HepG2 (cell line): Measurements from ENCODE around the gene SKIDA1. TPM values are rescaled to one million over a fixed set of nuclear protein-coding genes. Genes with fewer than 3 reads are reported as not detected.

Source experiments
- AKNA ChIP-seq: sonication (generic); formaldehyde crosslinking; IDR thresholded peaks from 2 replicates; pipeline ENCODE4 v1.4.0; 2020; ENCODE audit warnings: missing genetic modification reagents, borderline replicate concordance
- BATF2 ChIP-seq: sonication (generic); formaldehyde crosslinking; IDR thresholded peaks from 2 replicates; pipeline ENCODE4 v1.8.0; 2022; ENCODE audit warnings: mild to moderate bottlenecking, missing genetic modification reagents, moderate library complexity
- CERS6 ChIP-seq: sonication (generic); formaldehyde crosslinking; IDR thresholded peaks from 2 replicates; pipeline ENCODE4 v1.5.0; 2020; ENCODE audit warnings: missing genetic modification reagents
- CREB3 ChIP-seq: sonication (generic); formaldehyde crosslinking; IDR thresholded peaks from 2 replicates; pipeline ENCODE4 v1.5.0; 2020; ENCODE audit warnings: missing genetic modification reagents
- DNMT1 ChIP-seq: sonication (generic); formaldehyde crosslinking; IDR thresholded peaks from 2 replicates; pipeline ENCODE4 v1.5.1; 2020; ENCODE audit warnings: mild to moderate bottlenecking, missing genetic modification reagents
- ELF1 ChIP-seq: sonication (generic); formaldehyde crosslinking; IDR thresholded peaks from 2 replicates; pipeline ENCODE4 v1.4.0; 2020; ENCODE audit warnings: missing genetic modification reagents
- FLYWCH1 ChIP-seq: sonication (generic); formaldehyde crosslinking; IDR thresholded peaks from 2 replicates; pipeline ENCODE4 v1.8.1; 2023; ENCODE audit warnings: mild to moderate bottlenecking, missing genetic modification reagents
- FOXA1 ChIP-seq, 2 experiments: fragments of 450-650 bp in 1 of 2; sonication (generic) in 1 of 2; formaldehyde crosslinking in 1 of 2; IDR thresholded peaks; 2 replicates each; pipeline versions ENCODE4 v1.4.0 to v1.6.1; 2016 to 2020; ENCODE audit warnings: missing genetic modification reagents in 1 of 2
- ISX ChIP-seq: sonication (generic); formaldehyde crosslinking; conservative IDR thresholded peaks from 2 replicates; pipeline ENCODE4 v1.5.0; 2020; ENCODE audit warnings: missing genetic modification reagents
- MATR3 ChIP-seq: sonication (generic); formaldehyde crosslinking; IDR thresholded peaks from 2 replicates; pipeline ENCODE4 v1.4.0; 2020; ENCODE audit warnings: missing genetic modification reagents
- NR0B2 ChIP-seq: sonication (generic); formaldehyde crosslinking; IDR thresholded peaks from 2 replicates; pipeline ENCODE4 v1.4.0; 2020; ENCODE audit warnings: mild to moderate bottlenecking, missing genetic modification reagents
- RNF2 ChIP-seq: fragments of 450-650 bp; conservative IDR thresholded peaks from 2 replicates; pipeline ENCODE4 v1.6.1; 2016; ENCODE audit warnings: low read depth
- RXRA ChIP-seq: sonication (generic); formaldehyde crosslinking; IDR thresholded peaks from 2 replicates; pipeline ENCODE4 v1.5.1; 2020; ENCODE audit warnings: missing genetic modification reagents
- SALL2 ChIP-seq: sonication (generic); formaldehyde crosslinking; IDR thresholded peaks from 2 replicates; pipeline ENCODE4 v1.8.1; 2023; ENCODE audit warnings: mild to moderate bottlenecking, missing genetic modification reagents, inconsistent platforms
- SP1 ChIP-seq, 2 experiments: fragments of 450-650 bp in 1 of 2; sonication (generic) in 1 of 2; formaldehyde crosslinking in 1 of 2; IDR thresholded peaks; 2 replicates each; pipeline versions ENCODE4 v1.4.0 to v1.6.1; 2016 to 2020; ENCODE audit warnings: missing genetic modification reagents in 1 of 2
- SRF ChIP-seq: IDR thresholded peaks from 2 replicates; pipeline ENCODE4 v1.6.1; 2011; ENCODE audit warnings: mild to moderate bottlenecking, low read depth, low read length, moderate library complexity
- SUZ12 ChIP-seq: fragments of 150-350 bp; IDR thresholded peaks from 2 replicates; pipeline ENCODE4 v1.6.1; 2014; ENCODE audit warnings: low read depth, low read length
- U2AF2 ChIP-seq: fragments of 200-400 bp; formaldehyde crosslinking; IDR thresholded peaks from 2 replicates; pipeline ENCODE4 v1.6.1; 2017; ENCODE audit warnings: low read depth, mild to moderate bottlenecking, low read length
- XBP1 ChIP-seq: sonication (generic); formaldehyde crosslinking; IDR thresholded peaks from 2 replicates; pipeline ENCODE4 v1.5.0; 2020; ENCODE audit warnings: missing genetic modification reagents
- ZFYVE20 ChIP-seq: sonication (generic); formaldehyde crosslinking; IDR thresholded peaks from 2 replicates; pipeline ENCODE4 v1.8.0; 2023; ENCODE audit warnings: low read depth, mild to moderate bottlenecking, moderate library complexity, missing genetic modification reagents, borderline replicate concordance
- ZNF225 ChIP-seq: sonication (generic); formaldehyde crosslinking; IDR thresholded peaks from 2 replicates; pipeline ENCODE4 v1.4.0; 2020; ENCODE audit warnings: mild to moderate bottlenecking, missing genetic modification reagents
- ZNF709 ChIP-seq: sonication (generic); formaldehyde crosslinking; IDR thresholded peaks from 2 replicates; pipeline ENCODE4 v1.5.0; 2020; ENCODE audit warnings: mild to moderate bottlenecking, missing genetic modification reagents
- polyA plus RNA-seq, 8 experiments: library from polyadenylated mRNA; depleted of rRNA in 3 of 8; stranded (reverse) in 7 of 8; unstranded in 1 of 8; fragments of >200 nt; fragmentation: Illumina TruSeq in 4 of 8; extraction: Trizol in 4 of 8; gene quantifications; 2 replicates each; pipeline versions ENCODE4 v1.2.1 to v1.2.3, GENCODE V29; 2011 to 2016; ENCODE audit warnings: low read depth in 4 of 8, missing spikeins in 1 of 8, mixed read lengths in 1 of 8; ENCODE audit not compliant: insufficient read depth in 1 of 8
- total RNA-seq, 5 experiments: library from RNA; depleted of rRNA; stranded (reverse); fragments of >200 nt; fragmentation: Illumina TruSeq; extraction: Trizol; gene quantifications; 2 replicates each; pipeline ENCODE4 v1.2.3, GENCODE V29; 2016; ENCODE audit warnings: low read depth in 1 of 5

The SKIDA1 gene
- total and polyA plus RNA-seq, 2 of the 13 experiments (the other 11 are each of a cell fraction or from before 2014, with no cell fraction given) = 0.73 to 1.5 TPM

GRCh38 chr10:21494191-21495001, 31.1 kb downstream of the SKIDA1 start (continued):
- TF ChIP-seq AKNA (CRISPR knock-in tag) (peak; percentile 75; the same call in 1 of the 2 replicates), FLYWCH1 (CRISPR knock-in tag) (no peak), ISX (CRISPR knock-in tag) (no peak), ZNF709 (CRISPR knock-in tag) (no peak), SP1 (IDR thresholded peaks at IDR 0.05) (no peak), SP1 (CRISPR knock-in tag; IDR thresholded peaks at IDR 0.05) (no peak), U2AF2 (no peak), RXRA (CRISPR knock-in tag) (0 out of 2 replicates have a peak, but pooled peaks have one; percentile 40), RNF2 (no peak), ELF1 (CRISPR knock-in tag) (no peak), BATF2 (CRISPR knock-in tag) (peak; percentile 79; the same call in 1 of the 2 replicates), FOXA1 (IDR thresholded peaks at IDR 0.05) (no peak), FOXA1 (CRISPR knock-in tag; IDR thresholded peaks at IDR 0.05) (no peak), SALL2 (peak; percentile 52; the same call in 1 of the 2 replicates), CERS6 (0 out of 2 replicates have a peak, but pooled peaks have one; percentile 24), ZFYVE20 (CRISPR knock-in tag) (no peak), CREB3 (CRISPR knock-in tag) (no peak), MATR3 (CRISPR knock-in tag) (no peak), NR0B2 (CRISPR knock-in tag) (no peak), XBP1 (CRISPR knock-in tag) (no peak), SUZ12 (no peak), ZNF225 (CRISPR knock-in tag) (peak; percentile 22; the same call in 1 of the 2 replicates), DNMT1 (CRISPR knock-in tag) (no peak), SRF (no peak)
